Body of pancreas (tissue), 4 donors: ENCODE measurements around the gene RANBP3. TPM values are rescaled to one million over a fixed set of nuclear protein-coding genes. Genes with fewer than 3 reads are reported as not detected.
A peak's percentile ranks its signal among the peaks of the same experiment; 100 is the strongest.

Source experiments
- ATAC-seq: fragments of 150-250 bp; one replicate; pipeline ENCODE4 v1.9.1; 2016
- DNase-seq, 4 donors: peaks; one replicate each; pipeline ENCODE4 v3.0.0-alpha.2; 2019
- H3K27ac ChIP-seq, 4 donors: fragments of 200-600 bp; sonication (generic); 1 replicate in 3 of 4; 2 replicates in 1 of 4; pipeline versions ENCODE4 v1.5.1 to v1.6.1; 2016 to 2019; ENCODE audit warnings: mild to moderate bottlenecking in 1 of 4, mixed read lengths in 1 of 4, moderate library complexity in 1 of 4
- H3K27me3 ChIP-seq, 2 donors: fragments of 200-600 bp; sonication (generic); one replicate each; pipeline ENCODE4 v1.6.0; 2016; ENCODE audit warnings: mild to moderate bottlenecking in 1 of 2
- H3K36me3 ChIP-seq, 2 donors: fragments of 200-600 bp; sonication (generic); replicated peaks in 1 of 2; 2 replicates each; pipeline ENCODE4 v1.5.1; 2016; ENCODE audit warnings: low read depth in 2 of 2; ENCODE audit not compliant: insufficient read depth in 1 of 2
- H3K4me1 ChIP-seq: fragments of 200-600 bp; sonication (generic); one replicate; pipeline ENCODE4 v1.6.0; 2016
- H3K4me3 ChIP-seq, 2 donors: fragments of 200-600 bp; sonication (generic); 1 replicate in 1 of 2; 2 replicates in 1 of 2; pipeline ENCODE4 v1.5.1; 2016 to 2019
- H3K9me3 ChIP-seq, 3 donors: fragments of 200-600 bp; sonication (generic); 1 replicate in 2 of 3; 2 replicates in 1 of 3; pipeline ENCODE4 v1.5.1; 2016
- CTCF ChIP-seq, 7 experiments: fragments of 450-650 bp in 4 of 7; fragments of 200-600 bp in 3 of 7; sonication (generic) in 3 of 7; IDR thresholded peaks; one replicate each; pipeline ENCODE4 v1.5.1; 2016 to 2019; ENCODE audit warnings: antibody characterized with exemption in 7 of 7
- POLR2A ChIP-seq, 3 donors: fragments of 450-650 bp; IDR thresholded peaks; one replicate each; pipeline ENCODE4 v1.6.1; 2016; ENCODE audit warnings: antibody characterized with exemption in 3 of 3, mild to moderate bottlenecking in 2 of 3
- WGBS, 2 donors: methylation state at CpG; one replicate each; pipeline ENCODE4 v1.1.5; 2017; 5-methylcytosine and 5-hydroxymethylcytosine counted together
- intact Hi-C: fragments of 100-400 bp; cut with DNase I; formaldehyde crosslinking; loops from one replicate; pipeline ENCODE4 v1.15.1; 2023
- total RNA-seq, 2 donors: library from RNA; depleted of rRNA; stranded (reverse); fragments of >200 nt; gene quantifications; one replicate each; pipeline ENCODE4 v1.1.0, GENCODE V29; 2016

The RANBP3 gene
- total RNA-seq, 2 donors from 2014 or later, result 62.0 to 90.0 TPM

DNA sequence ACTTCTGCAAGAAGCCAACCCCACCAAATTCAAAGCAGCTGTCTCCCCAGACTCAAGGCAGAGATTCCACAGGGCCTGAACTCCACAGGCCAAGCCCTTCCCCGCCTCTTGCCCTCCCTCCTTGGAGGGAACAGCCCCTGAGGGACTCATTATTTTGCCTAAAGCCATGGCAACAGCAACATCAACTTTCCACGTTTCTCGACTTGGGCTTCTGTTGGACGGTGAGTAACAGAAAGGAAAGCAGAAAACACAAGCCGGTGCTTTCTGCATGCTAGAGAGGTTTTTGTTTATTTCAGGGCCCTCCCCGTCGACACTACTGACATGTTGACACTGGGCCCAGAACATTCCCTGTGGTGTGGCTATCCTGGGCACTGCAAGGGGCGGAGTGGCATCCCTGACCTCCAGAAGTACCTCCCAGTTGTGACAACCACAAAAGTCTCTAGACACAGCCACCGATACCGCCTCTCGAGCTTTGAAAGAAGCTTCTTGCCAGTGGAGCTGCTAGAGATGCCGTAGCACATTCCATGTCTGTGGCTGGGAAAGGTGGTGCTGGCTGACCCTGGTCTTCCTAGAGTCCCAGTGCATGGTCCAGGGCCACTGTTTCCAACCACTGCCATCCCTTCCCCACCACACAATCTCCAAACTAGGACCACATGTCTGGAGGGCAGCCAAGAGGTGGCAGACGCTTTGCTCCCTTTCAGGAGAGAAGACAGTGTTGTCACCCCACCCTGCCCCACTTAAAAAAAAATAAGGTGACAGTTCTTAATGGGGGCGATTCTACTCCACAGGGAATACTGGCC, 51.1 kb downstream of the RANBP3 start:
- ATAC-seq, result peak; percentile 16
- no peaks in the 10 kb centered on the region for H3K9me3 ChIP-seq
- H3K27me3 ChIP-seq, result no peaks in the 10 kb centered on the region
- no peak overlapping the region for H3K4me3 ChIP-seq
- H3K4me1 ChIP-seq, result no peaks in the 10 kb centered on the region
- intact Hi-C loops, result no loop called here
- peaks cover 13 to 54% of the 10 kb centered on the region in 2 donors for H3K36me3 ChIP-seq
- H3K27ac ChIP-seq, result no peak overlapping the region
- 84 to 85% methylated on average over 14 of the region's 14 CpGs for WGBS, 2 donors
- peak in 2 of 4 donors; percentile 25 to 54 for DNase-seq
- TF ChIP-seq POLR2A (IDR thresholded peaks at IDR 0.05) (no peak), CTCF (IDR thresholded peaks at IDR 0.05) (no peak)

GRCh38 chr19:5925830-5926427, 52.0 kb downstream of the RANBP3 start:
- DNase-seq (no peak), ATAC-seq (no peak)
- Histone ChIP-seq H3K4me1 (no peaks in the 10 kb centered on the region), H3K9me3 (no peaks in the 10 kb centered on the region), H3K27me3 (no peaks in the 10 kb centered on the region), H3K27ac (no peak overlapping the region), H3K36me3 (peaks cover 16 to 56% of the 10 kb centered on the region in 2 donors), H3K4me3 (no peak overlapping the region)
- TF ChIP-seq CTCF (IDR thresholded peaks at IDR 0.05), result no peak
- TF ChIP-seq POLR2A (IDR thresholded peaks at IDR 0.05), result no peak
- WGBS, 2 donors, result 94 to 98% methylated on average over 18 of the region's 18 CpGs
- intact Hi-C loops, result no loop called here

DNA sequence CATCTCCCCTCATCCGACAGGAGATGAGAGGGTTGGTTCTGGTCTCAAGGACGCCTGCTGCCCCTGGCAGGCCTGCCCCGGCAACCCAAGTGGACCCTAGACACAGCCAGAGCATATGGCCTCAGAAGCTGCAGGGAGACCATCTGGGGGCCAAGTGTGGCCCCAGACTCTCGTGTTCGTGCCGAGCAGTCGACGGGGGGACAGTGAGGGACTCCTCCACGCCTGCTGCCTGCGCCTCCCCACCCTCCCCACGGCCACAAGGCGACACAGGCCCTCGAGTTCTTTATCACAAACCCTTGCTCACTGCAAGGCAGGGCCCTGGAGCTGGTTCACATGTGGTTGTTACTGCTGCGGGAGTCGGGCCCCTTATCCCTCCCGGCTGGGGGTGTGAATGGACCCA, 54.6 kb downstream of the RANBP3 start:
- WGBS, 2 donors, result 93 to 100% methylated on average over 1 to 16 of the region's 16 CpGs
- Histone ChIP-seq H3K36me3 (peaks cover 13 to 49% of the 10 kb centered on the region in 2 donors), H3K9me3 (no peaks in the 10 kb centered on the region), H3K4me1 (no peaks in the 10 kb centered on the region), H3K4me3 (no peak overlapping the region), H3K27me3 (no peaks in the 10 kb centered on the region), H3K27ac (no peak overlapping the region)
- no peak for ATAC-seq
- TF ChIP-seq POLR2A (IDR thresholded peaks at IDR 0.05) (no peak), CTCF (IDR thresholded peaks at IDR 0.05) (no peak)
- DNase-seq, result no peak
- intact Hi-C loops, result no loop called here

DNA sequence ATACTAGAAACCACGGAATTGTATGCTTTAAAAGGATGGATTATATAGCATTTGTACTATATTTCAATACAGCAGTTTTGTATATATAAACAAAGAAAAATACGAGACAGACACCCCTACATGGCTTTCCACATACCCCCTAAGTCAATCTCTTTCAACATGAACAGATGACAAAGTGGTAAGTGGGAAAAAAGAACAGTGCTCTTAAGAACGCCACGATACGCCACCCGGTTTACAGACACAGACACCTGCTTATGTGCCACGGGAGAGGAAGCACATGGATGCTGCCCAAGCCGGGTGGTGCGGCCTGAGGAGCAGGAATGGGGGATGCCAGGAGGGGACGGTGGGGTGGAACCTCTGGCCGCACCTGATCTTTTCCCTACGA, 55.8 kb downstream of the RANBP3 start:
- Histone ChIP-seq H3K9me3 (no peaks in the 10 kb centered on the region), H3K27ac (no peak overlapping the region), H3K36me3 (peaks cover 13 to 49% of the 10 kb centered on the region in 2 donors), H3K27me3 (no peaks in the 10 kb centered on the region), H3K4me1 (no peaks in the 10 kb centered on the region), H3K4me3 (no peak overlapping the region)
- TF ChIP-seq POLR2A (IDR thresholded peaks at IDR 0.05) (no peak), CTCF (IDR thresholded peaks at IDR 0.05) (no peak)
- WGBS, 2 donors, result 89 to 94% methylated on average over 12 of the region's 12 CpGs
- ATAC-seq (no peak), DNase-seq (no peak)
- intact Hi-C loops, result no loop called here
